ENCODE data around the gene SPEN. TPM values are rescaled to one million over a fixed set of nuclear protein-coding genes. Genes with fewer than 3 reads are reported as not detected.

The SPEN gene
- total and polyA plus RNA-seq, 9 of the 15 experiments (the other 6 are each of a cell fraction or from before 2014, with no cell fraction given): 5.7 to 87.5 (median 27.2) TPM

GRCh38 chr1:15958793-15959192 lies 111.3 kb downstream of the SPEN start (continued):
- TF ChIP-seq ZNF655 (CRISPR knock-in tag; IDR thresholded peaks at IDR 0.05): no peak
- TF ChIP-seq, protein P1, sequence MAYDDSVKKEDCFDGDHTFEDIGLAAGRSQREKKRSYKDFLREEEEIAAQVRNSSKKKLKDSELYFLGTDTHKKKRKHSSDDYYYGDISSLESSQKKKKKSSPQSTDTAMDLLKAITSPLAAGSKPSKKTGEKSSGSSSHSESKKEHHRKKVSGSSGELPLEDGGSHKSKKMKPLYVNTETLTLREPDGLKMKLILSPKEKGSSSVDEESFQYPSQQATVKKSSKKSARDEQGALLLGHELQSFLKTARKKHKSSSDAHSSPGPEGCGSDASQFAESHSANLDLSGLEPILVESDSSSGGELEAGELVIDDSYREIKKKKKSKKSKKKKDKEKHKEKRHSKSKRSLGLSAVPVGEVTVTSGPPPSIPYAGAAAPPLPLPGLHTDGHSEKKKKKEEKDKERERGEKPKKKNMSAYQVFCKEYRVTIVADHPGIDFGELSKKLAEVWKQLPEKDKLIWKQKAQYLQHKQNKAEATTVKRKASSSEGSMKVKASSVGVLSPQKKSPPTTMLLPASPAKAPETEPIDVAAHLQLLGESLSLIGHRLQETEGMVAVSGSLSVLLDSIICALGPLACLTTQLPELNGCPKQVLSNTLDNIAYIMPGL (CRISPR knock-in tag; IDR thresholded peaks at IDR 0.05): no peak
- TF ChIP-seq RAD21 (CRISPR knock-in tag; conservative IDR thresholded peaks at IDR 0.05 in 1 of 2, IDR thresholded peaks at IDR 0.05 in 1 of 2): peak; percentile 27 to 60; a peak in 3 of 4 replicates
- TF ChIP-seq CCNT2 (IDR thresholded peaks at IDR 0.05; ENCODE audit: borderline replicate concordance, extremely low read depth, insufficient read length, low read depth, low read length): no peak
- TF ChIP-seq ZSCAN32 (CRISPR knock-in tag; IDR thresholded peaks at IDR 0.05): no peak
- TF ChIP-seq FOS (IDR thresholded peaks at IDR 0.05; ENCODE audit: extremely low read depth, insufficient read length): no peak
- TF ChIP-seq TFAP4 (CRISPR knock-in tag; IDR thresholded peaks at IDR 0.05; ENCODE audit: borderline replicate concordance): no peak
- no peak for TF ChIP-seq TAF9B (IDR thresholded peaks at IDR 0.05; ENCODE audit: partially characterized antibody)
- no peak for TF ChIP-seq SIRT6 (IDR thresholded peaks at IDR 0.05; ENCODE audit: low read depth, low read length)
- TF ChIP-seq ELF1 (tag; IDR thresholded peaks at IDR 0.05): no peak
- peak; percentile 33 to 55 (median 43); a peak in 5 of 6 replicates for TF ChIP-seq CTCF (IDR thresholded peaks at IDR 0.05 in 2 of 3, conservative IDR thresholded peaks at IDR 0.05 in 1 of 3; ENCODE audit: insufficient read depth in 2 of 3, low read depth in 1 of 3, low read length in 3 of 3)
- TF ChIP-seq YBX1 (IDR thresholded peaks at IDR 0.05): no peak
- no peak for TF ChIP-seq DPF2 (IDR thresholded peaks at IDR 0.05)
- TF ChIP-seq MCM3 (IDR thresholded peaks at IDR 0.05): no peak
- no peak for TF ChIP-seq ZNF695 (CRISPR knock-in tag; IDR thresholded peaks at IDR 0.05)
- no peak for TF ChIP-seq STAT5A (IDR thresholded peaks at IDR 0.05; ENCODE audit: borderline replicate concordance, low read length)
- no peak for TF ChIP-seq ZBTB12 (CRISPR knock-in tag; IDR thresholded peaks at IDR 0.05)
- TF ChIP-seq DACH1 (IDR thresholded peaks at IDR 0.05; ENCODE audit: partially characterized antibody): no peak

Data from K562 (cell line).